22Rv1 (cell line): ENCODE measurements around the gene CNTN4.

Source experiments
- ZFX ChIP-seq: fragments of 450-650 bp; IDR thresholded peaks from 2 replicates; pipeline ENCODE4 v1.6.1; 2017; ENCODE audit warnings: antibody characterized with exemption, borderline replicate concordance
- TF ChIP-seq, protein P1 (sequence below): fragments of 450-650 bp; IDR thresholded peaks from 2 replicates; pipeline ENCODE4 v1.5.1; 2017; ENCODE audit warnings: mild to moderate bottlenecking

DNA sequence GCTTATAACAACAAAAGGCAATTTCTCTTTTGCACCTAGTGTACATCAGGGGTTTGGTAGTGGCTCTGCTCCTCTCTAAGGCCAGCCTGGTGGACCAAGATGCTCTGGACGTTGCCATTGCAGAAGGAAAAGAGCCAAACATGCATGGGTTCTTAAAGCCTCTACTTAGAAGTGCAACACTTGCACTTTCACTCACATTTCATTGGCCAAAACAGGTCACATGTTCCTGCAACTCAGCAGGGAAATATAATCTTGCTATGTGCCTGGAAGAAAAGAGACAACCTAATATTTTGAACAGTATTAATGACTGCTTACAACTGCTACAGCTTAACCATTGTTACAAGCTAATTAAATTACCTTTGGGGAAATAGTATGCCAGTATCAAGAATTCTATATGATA is 828.6 kb downstream of the CNTN4 start:
- TF ChIP-seq, protein P1, sequence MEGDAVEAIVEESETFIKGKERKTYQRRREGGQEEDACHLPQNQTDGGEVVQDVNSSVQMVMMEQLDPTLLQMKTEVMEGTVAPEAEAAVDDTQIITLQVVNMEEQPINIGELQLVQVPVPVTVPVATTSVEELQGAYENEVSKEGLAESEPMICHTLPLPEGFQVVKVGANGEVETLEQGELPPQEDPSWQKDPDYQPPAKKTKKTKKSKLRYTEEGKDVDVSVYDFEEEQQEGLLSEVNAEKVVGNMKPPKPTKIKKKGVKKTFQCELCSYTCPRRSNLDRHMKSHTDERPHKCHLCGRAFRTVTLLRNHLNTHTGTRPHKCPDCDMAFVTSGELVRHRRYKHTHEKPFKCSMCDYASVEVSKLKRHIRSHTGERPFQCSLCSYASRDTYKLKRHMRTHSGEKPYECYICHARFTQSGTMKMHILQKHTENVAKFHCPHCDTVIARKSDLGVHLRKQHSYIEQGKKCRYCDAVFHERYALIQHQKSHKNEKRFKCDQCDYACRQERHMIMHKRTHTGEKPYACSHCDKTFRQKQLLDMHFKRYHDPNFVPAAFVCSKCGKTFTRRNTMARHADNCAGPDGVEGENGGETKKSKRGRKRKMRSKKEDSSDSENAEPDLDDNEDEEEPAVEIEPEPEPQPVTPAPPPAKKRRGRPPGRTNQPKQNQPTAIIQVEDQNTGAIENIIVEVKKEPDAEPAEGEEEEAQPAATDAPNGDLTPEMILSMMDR = no peak
- TF ChIP-seq ZFX = no peak
